Measurements from ENCODE around the gene GRIA4.

- TF ChIP-seq REST (IDR thresholded peaks at IDR 0.05; ENCODE audit: insufficient replicate concordance, low read depth) (no peak), SPI1 (IDR thresholded peaks at IDR 0.05; ENCODE audit: borderline replicate concordance, low read depth) (no peak)
These were observed 96.1 kb downstream of the GRIA4 start for GRCh38 chr11:105705786-105706530.

Measured in HL-60 (cell line).